WTC11 (cell line): Measurements from ENCODE around the gene VANGL2. TPM values are rescaled to one million over a fixed set of nuclear protein-coding genes. Genes with fewer than 3 reads are reported as not detected.

ENCODE experiments used
- ATAC-seq: fragments of 200-7000 bp; cut with Tn5 transposase; 2 replicates; pipeline ENCODE4 v1.10.0; 2021; ENCODE audit warnings: mild to moderate bottlenecking, moderate library complexity
- CTCF ChIA-PET: fragments of 300-600 bp; sonication (Branson Sonifier 250); formaldehyde crosslinking; loops from one replicate; lab custom pipeline; 2021; ENCODE audit warnings: antibody characterized with exemption; lab: Charles Lee
- POLR2A ChIA-PET: fragments of 350-600 bp; sonication (Branson Sonifier 250); formaldehyde crosslinking; loops from one replicate; lab custom pipeline; 2021; ENCODE audit warnings: antibody characterized with exemption; lab: Charles Lee
- DNase-seq: peaks from one replicate; pipeline ENCODE4 v3.0.0; 2021; ENCODE audit warnings: low spot score
- H3K27ac Mint-ChIP-seq: 2 replicates; pipeline ENCODE4 v1.8.0; 2021; ENCODE audit warnings: mixed read lengths
- H3K27me3 Mint-ChIP-seq: 2 replicates; pipeline ENCODE4 v1.8.0; 2021; ENCODE audit warnings: low read depth, mild to moderate bottlenecking, moderate library complexity, mixed read lengths
- H3K36me3 Mint-ChIP-seq: 2 replicates; pipeline ENCODE4 v1.8.0; 2021; ENCODE audit warnings: mixed read lengths
- H3K4me1 Mint-ChIP-seq: 2 replicates; pipeline ENCODE4 v1.8.0; 2022; ENCODE audit warnings: mixed read lengths
- H3K4me3 Mint-ChIP-seq: 2 replicates; pipeline ENCODE4 v1.8.0; 2021; ENCODE audit warnings: mild to moderate bottlenecking, moderate library complexity, mixed read lengths
- H3K9me3 Mint-ChIP-seq: 2 replicates; pipeline ENCODE4 v1.8.0; 2021; ENCODE audit warnings: mixed read lengths
- ATF2 ChIP-seq: sonication (generic); formaldehyde crosslinking; IDR thresholded peaks from 2 replicates; pipeline ENCODE4 v1.8.1; 2022; ENCODE audit warnings: low read depth, missing genetic modification reagents, borderline replicate concordance
- ERG ChIP-seq: fragments of 250-450 bp; sonication (Bioruptor Pico); IDR thresholded peaks from 2 replicates; pipeline ENCODE4 v1.8.0; 2021; ENCODE audit warnings: mild to moderate bottlenecking
- ESRRA ChIP-seq: sonication (generic); formaldehyde crosslinking; IDR thresholded peaks from 2 replicates; pipeline ENCODE4 v1.8.1; 2022; ENCODE audit warnings: mild to moderate bottlenecking, missing genetic modification reagents, borderline replicate concordance
- FOXJ3 ChIP-seq: sonication (generic); formaldehyde crosslinking; IDR thresholded peaks from 2 replicates; pipeline ENCODE4 v1.9.0; 2021; ENCODE audit warnings: missing genetic modification reagents, mild to moderate bottlenecking, borderline replicate concordance
- FOXK1 ChIP-seq: sonication (generic); formaldehyde crosslinking; IDR thresholded peaks from 2 replicates; pipeline ENCODE4 v1.8.0; 2022; ENCODE audit warnings: mild to moderate bottlenecking, moderate library complexity, missing genetic modification reagents
- IRF1 ChIP-seq: sonication (generic); formaldehyde crosslinking; IDR thresholded peaks from 2 replicates; pipeline ENCODE4 v1.8.0; 2023; ENCODE audit warnings: missing genetic modification reagents
- JUN ChIP-seq: sonication (generic); formaldehyde crosslinking; IDR thresholded peaks from 2 replicates; pipeline ENCODE4 v1.8.0; 2023; ENCODE audit warnings: mild to moderate bottlenecking, missing genetic modification reagents
- MXD4 ChIP-seq: fragments of 250-450 bp; sonication (Bioruptor Pico); IDR thresholded peaks from 2 replicates; pipeline ENCODE4 v1.8.0; 2021; ENCODE audit warnings: mild to moderate bottlenecking, moderate library complexity, borderline replicate concordance
- NFE2L1 ChIP-seq: sonication (generic); formaldehyde crosslinking; IDR thresholded peaks from 2 replicates; pipeline ENCODE4 v1.8.1; 2023; ENCODE audit warnings: missing genetic modification reagents
- PRRX2 ChIP-seq: fragments of 250-450 bp; sonication (Bioruptor Pico); IDR thresholded peaks from 2 replicates; pipeline ENCODE4 v1.8.0; 2021; ENCODE audit warnings: mild to moderate bottlenecking
- SMAD3 ChIP-seq: sonication (generic); formaldehyde crosslinking; IDR thresholded peaks from 2 replicates; pipeline ENCODE4 v1.8.0; 2022; ENCODE audit warnings: missing genetic modification reagents, mild to moderate bottlenecking, borderline replicate concordance
- SOX15 ChIP-seq: fragments of 250-450 bp; sonication (Bioruptor Pico); IDR thresholded peaks from 2 replicates; pipeline ENCODE4 v1.9.0; 2021; ENCODE audit warnings: mild to moderate bottlenecking
- STAT6 ChIP-seq: sonication (generic); formaldehyde crosslinking; conservative IDR thresholded peaks from 2 replicates; pipeline ENCODE4 v1.8.1; 2023; ENCODE audit warnings: mild to moderate bottlenecking, low read depth, missing genetic modification reagents, moderate library complexity
- ZBTB21 ChIP-seq: sonication (generic); formaldehyde crosslinking; IDR thresholded peaks from 2 replicates; pipeline ENCODE4 v1.8.1; 2023; ENCODE audit warnings: mild to moderate bottlenecking, missing genetic modification reagents, borderline replicate concordance
- ZNF121 ChIP-seq: sonication (generic); formaldehyde crosslinking; IDR thresholded peaks from 2 replicates; pipeline ENCODE4 v1.8.0; 2023; ENCODE audit warnings: missing genetic modification reagents
- ZNF138 ChIP-seq: sonication (generic); formaldehyde crosslinking; conservative IDR thresholded peaks from 2 replicates; pipeline ENCODE4 v1.8.1; 2022; ENCODE audit warnings: mild to moderate bottlenecking, moderate library complexity, missing genetic modification reagents
- ZNF396 ChIP-seq: fragments of 250-450 bp; sonication (Bioruptor Pico); IDR thresholded peaks from 2 replicates; pipeline ENCODE4 v1.8.0; 2021; ENCODE audit warnings: mild to moderate bottlenecking, moderate library complexity, borderline replicate concordance
- ZNF425 ChIP-seq: fragments of 250-450 bp; sonication (Bioruptor Pico); conservative IDR thresholded peaks from 2 replicates; pipeline ENCODE4 v1.9.0; 2021; ENCODE audit warnings: mild to moderate bottlenecking
- ZNF512 ChIP-seq: sonication (generic); formaldehyde crosslinking; IDR thresholded peaks from 2 replicates; pipeline ENCODE4 v1.8.1; 2022; ENCODE audit warnings: missing genetic modification reagents, borderline replicate concordance
- total RNA-seq: library from RNA; stranded (reverse); gene quantifications from 3 replicates; pipeline ENCODE4 v1.2.3, GENCODE V29; 2021

The VANGL2 gene
- total RNA-seq, 1 experiment from 2014 or later = 68.0 TPM

GRCh38 chr1:160367934-160368923 lies 32.1 kb upstream of the VANGL2 start (continued):
- TF ChIP-seq ERG (CRISPR knock-in tag) (no peak), JUN (no peak), ZNF425 (CRISPR knock-in tag) (no peak), ZBTB21 (no peak), ATF2 (CRISPR knock-in tag) (no peak)
- TF ChIP-seq, all 79 proteins: peak for 0

GRCh38 chr1:160369087-160369486 lies 31.3 kb upstream of the VANGL2 start:
- POLR2A ChIA-PET = no interaction called here
- Mint-ChIP-seq H3K4me1 (peaks cover 25% of the 10 kb centered on the region), H3K27me3 (no peaks in the 10 kb centered on the region), H3K9me3 (no peaks in the 10 kb centered on the region), H3K27ac (no peak overlapping the region), H3K4me3 (no peak overlapping the region), H3K36me3 (no peaks in the 10 kb centered on the region)
- ATAC-seq = no peak
- CTCF ChIA-PET = interaction anchor here (3.6 kb wide), 1 partner anchor 14 kb away, joined by 17 read pairs; no protein-coding TSS in a partner anchor
- no peak for DNase-seq
- TF ChIP-seq ZNF512 (CRISPR knock-in tag) (no peak), FOXJ3 (CRISPR knock-in tag) (no peak), NFE2L1 (CRISPR knock-in tag) (no peak), ESRRA (CRISPR knock-in tag) (no peak), MXD4 (CRISPR knock-in tag) (no peak), ZNF396 (CRISPR knock-in tag) (no peak), FOXK1 (no peak), IRF1 (no peak), PRRX2 (no peak), SOX15 (no peak), ZNF138 (CRISPR knock-in tag) (no peak), ATF2 (CRISPR knock-in tag) (no peak), ZNF121 (CRISPR knock-in tag) (no peak), SMAD3 (CRISPR knock-in tag) (no peak), STAT6 (CRISPR knock-in tag) (no peak)
